NCI-H1436 (cell line): ENCODE data around the gene PAPOLA.

Experiments
- DNase-seq: peaks from one replicate; lab custom pipeline; 2025; lab: John Stamatoyannopoulos, UW

PAPOLA gene

GRCh38 chr14:96586056-96586455, 83.9 kb downstream of the PAPOLA start:
- no peak for DNase-seq

- DNase-seq, result no peak
Observed at GRCh38 chr14:96586921-96587822, 85.0 kb downstream of the PAPOLA start.

GRCh38 chr14:96587823-96588385, 85.7 kb downstream of the PAPOLA start:
- DNase-seq, result no peak

GRCh38 chr14:96588410-96589257, 86.5 kb downstream of the PAPOLA start:
- no peak for DNase-seq

- DNase-seq, result no peak
Observed at GRCh38 chr14:96589577-96589976, 87.4 kb downstream of the PAPOLA start.

- no peak for DNase-seq
Observed at GRCh38 chr14:96590190-96590864, 88.1 kb downstream of the PAPOLA start.

GRCh38 chr14:96592591-96593386, 90.6 kb downstream of the PAPOLA start:
- no peak for DNase-seq

- DNase-seq, result no peak
Observed at GRCh38 chr14:96594961-96595360, 92.8 kb downstream of the PAPOLA start.

GRCh38 chr14:96597680-96598079, 95.5 kb downstream of the PAPOLA start:
- DNase-seq, result no peak

GRCh38 chr14:96598332-96598928, 96.2 kb downstream of the PAPOLA start:
- no peak for DNase-seq

GRCh38 chr14:96599076-96599475, 96.9 kb downstream of the PAPOLA start:
- DNase-seq, result no peak

GRCh38 chr14:96602186-96602585, 100.0 kb downstream of the PAPOLA start:
- DNase-seq, result no peak

GRCh38 chr14:96603350-96604255, 101.4 kb downstream of the PAPOLA start:
- no peak for DNase-seq

- no peak for DNase-seq
Observed at GRCh38 chr14:96614481-96614881, 112.3 kb downstream of the PAPOLA start.

- DNase-seq, result no peak
Observed at GRCh38 chr14:96616161-96616721, 114.1 kb downstream of the PAPOLA start.
